ENCODE results near the gene ZNF324. TPM values are rescaled to one million over a fixed set of nuclear protein-coding genes. Genes with fewer than 3 reads are reported as not detected.

Gene ZNF324
- total RNA-seq, 1 donor from 2014 or later = 16.7 TPM

Other genes starting within 250 kb of the ZNF324 start
- 53.8 and 73.3 TPM in 2 replicates for gene ZNF544, start 238.2 kb upstream of the ZNF324 start, total RNA-seq
- gene ZNF8, start 188.1 kb upstream of the ZNF324 start, total RNA-seq = 4.2 and 10.9 TPM in 2 replicates
- gene ERVK3-1, start 161.7 kb upstream of the ZNF324 start, total RNA-seq = 37.3 and 37.6 TPM in 2 replicates
- gene ZSCAN22, start 140.1 kb upstream of the ZNF324 start, total RNA-seq = 1.4 and 4.0 TPM in 2 replicates
- gene A1BG, start 113.6 kb upstream of the ZNF324 start, total RNA-seq = 6.2 TPM in 1 of 2 replicates, not detected in the other
- gene ZNF497, start 104.3 kb upstream of the ZNF324 start, total RNA-seq = 0.17 and 5.5 TPM in 2 replicates
- 5.9 and 6.4 TPM in 2 replicates for gene ZNF837, start 86.0 kb upstream of the ZNF324 start, total RNA-seq
- 847 and 2,009 TPM in 2 replicates for gene RPS5, start 79.8 kb upstream of the ZNF324 start, total RNA-seq
- gene RNF225, start 71.4 kb upstream of the ZNF324 start, total RNA-seq = not detected in 2 replicates
- 13.4 and 28.8 TPM in 2 replicates for gene ZNF584, start 58.4 kb upstream of the ZNF324 start, total RNA-seq
- 3.1 and 7.6 TPM in 2 replicates for gene ZNF132, start 26.9 kb upstream of the ZNF324 start, total RNA-seq
- 3.8 and 10.2 TPM in 2 replicates for gene ZNF324B, start 15.5 kb upstream of the ZNF324 start, total RNA-seq
- 5.4 and 11.1 TPM in 2 replicates for gene ZNF446, start 9.3 kb downstream of the ZNF324 start, total RNA-seq
- gene SLC27A5, start 44.9 kb downstream of the ZNF324 start, total RNA-seq = 3.5 and 7.6 TPM in 2 replicates
- 3.1 and 10.2 TPM in 2 replicates for gene ZBTB45, start 52.7 kb downstream of the ZNF324 start, total RNA-seq
- gene TRIM28, start 77.0 kb downstream of the ZNF324 start, total RNA-seq = 177 and 276 TPM in 2 replicates
- gene CHMP2A, start 88.0 kb downstream of the ZNF324 start, total RNA-seq = 124 and 127 TPM in 2 replicates
- 39.4 and 55.4 TPM in 2 replicates for gene UBE2M, start 91.5 kb downstream of the ZNF324 start, total RNA-seq
- gene MZF1, start 106.3 kb downstream of the ZNF324 start, total RNA-seq = 11.6 and 30.6 TPM in 2 replicates

Measured in renal cortical epithelial cell (primary cell).